ENCODE results near the gene XPA.
"Not testable (repeated sequence)": the region's sequence is repeated elsewhere in the genome, so short reads cannot be mapped to it uniquely, and the experiment has no call there.

Gene XPA

GRCh38 chr9:97696803-97697601 is at the start of gene XPA:
Gene XPA (minus strand): TSS chr9:97697340. CDS start chr9:97697292, 48 bp downstream.
- DNase-seq, result peak; percentile 94

GRCh38 chr9:97744710-97745708 is 47.9 kb upstream of the XPA start:
- DNase-seq, result no peak

DNA sequence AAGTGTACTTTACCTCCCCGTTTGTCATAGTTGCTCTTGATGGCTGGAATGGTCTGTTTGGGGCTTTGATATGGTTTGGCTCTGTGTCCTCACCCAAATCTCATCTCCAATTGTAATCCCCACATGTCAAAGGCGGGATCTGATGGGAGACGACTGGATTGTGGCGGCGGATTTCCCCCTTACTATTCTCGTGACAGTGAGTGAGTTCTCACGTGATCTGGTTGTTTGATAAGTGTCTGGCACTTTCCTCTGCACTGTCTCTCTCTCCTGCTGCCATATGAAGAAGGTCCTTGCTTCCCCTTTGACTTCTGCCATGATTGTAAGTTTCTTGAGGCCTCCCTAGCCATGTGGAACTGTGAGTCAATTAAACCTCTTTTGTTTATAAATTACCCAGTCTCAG is 46.9 kb upstream of the XPA start:
- DNase-seq, result not testable (repeated sequence)

DNA sequence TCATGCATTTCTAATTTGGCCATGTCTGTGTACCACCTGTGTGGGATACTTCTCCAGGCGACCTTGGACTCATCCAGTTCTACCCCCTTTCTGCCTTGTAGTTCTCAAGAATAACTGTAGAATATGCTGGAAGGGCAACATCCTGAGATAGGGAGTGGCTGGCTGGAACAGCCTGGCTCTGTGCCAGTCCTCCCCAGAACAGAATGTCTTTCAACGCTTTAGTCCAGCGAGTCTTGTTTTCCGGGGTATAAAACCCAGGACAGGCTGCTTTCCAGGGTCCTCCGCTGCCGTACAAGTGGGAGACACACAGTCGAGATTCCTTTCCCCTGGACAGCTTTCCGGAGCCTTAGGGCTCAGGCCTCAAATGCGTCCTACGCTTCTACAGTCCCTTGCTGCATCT is 45.4 kb upstream of the XPA start:
- no peak for DNase-seq

DNA sequence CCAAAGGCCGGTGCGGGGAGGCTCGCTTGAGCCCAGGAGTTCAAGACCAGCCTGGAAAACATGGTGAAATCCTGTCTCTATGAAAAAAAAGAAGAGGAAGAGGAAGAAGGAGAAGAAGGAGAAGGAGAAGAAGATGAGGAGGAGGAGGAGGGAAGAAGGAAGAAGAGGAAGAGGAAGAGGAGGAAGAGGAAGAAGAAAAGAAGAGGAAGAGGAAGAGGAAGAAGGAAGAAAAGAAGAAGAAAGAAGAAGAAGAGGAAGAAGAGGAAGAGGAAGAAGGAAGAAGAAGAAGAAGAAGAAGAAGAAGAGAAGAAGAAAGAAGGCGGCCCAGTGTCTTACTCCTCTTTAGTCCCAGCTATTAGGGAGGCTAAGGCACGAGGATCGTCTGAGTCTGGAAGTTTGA is 44.8 kb upstream of the XPA start:
- no peak for DNase-seq

- DNase-seq, result peak; percentile 64
Observed at GRCh38 chr9:97740848-97741821, 44.0 kb upstream of the XPA start.

DNA sequence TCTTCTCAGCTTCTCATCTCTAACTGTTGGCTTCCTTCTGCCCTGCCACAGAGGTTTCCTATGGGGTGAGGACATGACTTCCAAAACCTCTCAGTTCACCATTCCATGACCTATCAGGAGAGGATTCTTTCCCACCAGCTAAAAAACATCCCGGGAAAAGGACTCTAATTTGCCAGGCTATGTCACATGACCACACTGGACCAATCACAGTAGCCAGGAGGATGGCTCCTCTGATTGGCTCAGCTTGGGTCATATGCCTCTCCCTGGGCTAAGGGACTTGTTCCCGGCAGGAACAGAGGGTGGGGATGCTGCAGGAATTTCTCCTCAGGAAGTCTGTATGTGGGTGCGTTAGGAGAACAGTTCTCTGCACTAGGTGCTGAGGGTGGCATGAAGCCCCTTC is 40.3 kb upstream of the XPA start:
- DNase-seq, result peak; percentile 91

- DNase-seq, result no peak
Observed at GRCh38 chr9:97735070-97735600, 38.0 kb upstream of the XPA start.

DNA sequence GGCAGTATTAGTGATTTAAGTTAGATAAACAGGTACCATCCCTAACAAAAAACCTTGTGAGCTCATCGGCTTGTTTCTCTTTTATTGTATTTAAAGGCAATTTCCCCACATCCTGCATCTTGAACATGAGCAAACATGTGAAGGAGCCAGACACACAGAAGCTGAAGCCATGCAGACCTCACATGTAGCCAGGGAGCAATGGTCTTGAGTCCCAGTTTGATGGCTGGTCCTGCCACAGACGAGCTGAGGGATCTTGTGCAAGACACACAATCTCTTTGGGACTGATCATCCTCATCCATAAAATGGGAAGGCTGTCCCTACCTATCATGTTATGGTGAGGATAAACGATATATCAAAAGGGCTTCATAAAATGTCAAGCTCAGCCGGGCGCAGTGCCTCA is 29.6 kb upstream of the XPA start:
- DNase-seq, result no peak

GRCh38 chr9:97723819-97724218 is 26.7 kb upstream of the XPA start:
- peak; percentile 7 for DNase-seq

DNA sequence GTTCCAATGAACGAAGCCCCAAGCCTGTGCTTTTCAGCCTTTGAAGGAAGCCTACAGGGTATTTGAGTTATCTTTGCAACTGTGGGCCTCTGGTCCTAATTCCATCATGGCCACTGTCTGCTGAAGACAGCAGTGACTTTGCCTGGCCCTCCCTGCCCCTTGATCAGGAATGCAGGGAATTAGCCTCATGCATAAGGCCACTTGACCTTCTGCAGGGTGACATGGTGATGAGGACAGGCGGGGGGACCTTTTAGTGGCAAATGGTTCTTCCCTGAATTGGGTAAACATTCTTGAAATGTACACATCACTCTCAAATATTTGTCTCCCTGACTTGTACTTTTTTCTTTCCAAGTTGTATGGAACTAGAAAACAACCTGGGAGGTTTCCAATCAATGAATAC is 25.2 kb upstream of the XPA start:
- DNase-seq, result no peak

DNA sequence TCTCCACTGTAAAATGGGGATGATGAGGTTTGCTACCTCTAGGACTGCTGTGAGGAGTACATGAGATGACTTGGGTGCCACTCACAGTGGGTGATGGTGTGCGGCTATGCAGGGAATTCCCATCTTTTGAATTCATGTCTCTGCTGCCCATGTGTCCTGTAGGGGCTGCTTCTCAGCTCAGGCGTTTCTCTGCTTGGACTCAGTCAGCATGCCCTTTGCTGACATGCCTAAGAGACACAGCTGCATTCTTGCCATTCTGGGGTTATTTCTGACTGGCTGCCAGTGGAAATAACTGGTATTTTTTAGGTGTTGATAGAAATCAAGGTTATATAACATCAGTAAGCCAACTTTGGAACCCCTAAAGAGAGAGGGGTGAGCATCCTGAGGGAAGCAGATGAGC is 24.3 kb upstream of the XPA start:
- DNase-seq, result no peak

GRCh38 chr9:97717866-97718265 is 20.7 kb upstream of the XPA start:
- no peak for DNase-seq

GRCh38 chr9:97714435-97714834 is 17.3 kb upstream of the XPA start:
- DNase-seq, result no peak

- no peak for DNase-seq
Observed at GRCh38 chr9:97711223-97711626, 14.1 kb upstream of the XPA start.

- DNase-seq, result peak; percentile 70
Observed at GRCh38 chr9:97710356-97711222, 13.4 kb upstream of the XPA start.

DNA sequence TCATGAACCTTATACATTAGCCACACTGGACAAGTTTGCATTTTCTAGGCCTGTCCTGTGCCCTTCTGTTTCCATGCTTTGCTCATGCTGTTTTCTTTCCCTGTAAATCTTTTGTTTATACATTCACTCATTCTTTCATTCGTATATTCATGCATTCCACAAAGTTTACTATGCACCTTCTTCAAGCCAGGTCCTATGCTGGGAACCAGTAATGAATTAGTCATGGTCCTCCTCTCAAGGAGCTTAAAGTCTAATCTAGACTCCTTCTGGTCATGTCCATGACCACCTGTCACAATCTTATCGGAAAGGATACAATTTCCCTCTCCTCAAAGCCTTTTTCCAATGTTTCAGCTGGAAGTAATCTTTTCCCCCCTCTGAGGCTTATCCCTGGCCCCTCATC is 9.1 kb upstream of the XPA start:
- no peak for DNase-seq

GRCh38 chr9:97705354-97705950 is 8.3 kb upstream of the XPA start:
- DNase-seq, result no peak

DNA sequence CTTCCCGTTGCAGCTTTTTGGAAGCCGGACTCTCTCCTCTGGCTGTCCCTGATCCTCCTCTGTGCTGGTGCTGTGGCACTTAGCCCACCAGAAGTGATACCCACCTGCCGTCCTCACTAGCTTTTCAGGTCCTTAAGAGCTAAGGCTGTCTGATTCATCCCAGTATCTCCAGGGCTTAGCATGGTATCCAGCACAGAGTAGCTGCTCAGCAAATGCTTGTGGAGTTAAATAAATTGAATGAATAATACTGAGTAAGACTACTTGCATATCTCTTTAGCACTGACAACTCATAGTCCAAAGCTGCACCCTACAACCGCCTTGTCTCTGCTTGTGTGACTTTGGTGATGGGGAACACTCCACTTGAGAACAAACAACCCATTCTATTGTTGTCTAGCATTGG is 7.7 kb upstream of the XPA start:
- no peak for DNase-seq

DNA sequence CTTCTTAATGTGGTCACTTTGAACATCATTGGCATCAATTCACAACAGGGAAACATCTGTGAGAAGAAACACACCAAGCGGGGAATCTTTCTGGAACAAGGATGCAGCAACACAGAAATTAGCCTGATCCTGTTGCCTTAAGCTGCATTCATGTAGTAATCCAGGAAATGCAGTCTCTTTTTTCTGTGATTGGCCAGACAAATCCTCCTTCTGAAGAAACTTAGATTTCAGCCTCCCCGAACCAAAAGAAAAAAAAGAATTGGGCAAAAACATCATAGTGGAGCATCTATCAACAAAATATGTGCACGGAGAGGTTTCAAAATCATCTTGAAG is 7.2 kb upstream of the XPA start:
- no peak for DNase-seq

All from NCI-H2171 treated with DMSO at 0.1 percent for 48 hours (cell line).